Measurements from ENCODE around the gene ROR1. TPM values are rescaled to one million over a fixed set of nuclear protein-coding genes. Genes with fewer than 3 reads are reported as not detected.
A peak's percentile ranks its signal among the peaks of the same experiment; 100 is the strongest.

ROR1 gene
- total RNA-seq, 1 donor from 2014 or later = 131 TPM

DNA sequence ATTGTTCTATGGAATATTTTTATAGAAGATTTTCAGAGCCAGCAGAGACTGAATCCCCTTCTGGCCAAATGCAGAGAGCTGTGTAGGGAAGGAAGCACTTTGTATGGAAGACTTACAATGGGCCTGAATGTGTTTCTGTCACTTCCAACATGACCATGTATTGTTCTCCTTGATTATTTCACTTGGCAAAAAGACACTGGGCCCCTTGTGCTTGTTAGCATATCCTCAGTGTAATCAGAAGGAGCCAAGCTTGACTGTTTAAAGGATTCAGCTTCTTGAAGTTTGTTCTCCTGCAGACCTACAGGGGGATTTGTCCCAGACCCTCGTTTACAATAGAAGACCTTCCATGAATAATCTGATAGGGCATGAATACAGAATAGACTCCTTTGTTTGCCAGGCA lies 381.5 kb downstream of the ROR1 start:
- no peaks in the 10 kb centered on the region for H3K9me3 Mint-ChIP-seq (ENCODE audit: low read depth)
- TF ChIP-seq, protein P1, sequence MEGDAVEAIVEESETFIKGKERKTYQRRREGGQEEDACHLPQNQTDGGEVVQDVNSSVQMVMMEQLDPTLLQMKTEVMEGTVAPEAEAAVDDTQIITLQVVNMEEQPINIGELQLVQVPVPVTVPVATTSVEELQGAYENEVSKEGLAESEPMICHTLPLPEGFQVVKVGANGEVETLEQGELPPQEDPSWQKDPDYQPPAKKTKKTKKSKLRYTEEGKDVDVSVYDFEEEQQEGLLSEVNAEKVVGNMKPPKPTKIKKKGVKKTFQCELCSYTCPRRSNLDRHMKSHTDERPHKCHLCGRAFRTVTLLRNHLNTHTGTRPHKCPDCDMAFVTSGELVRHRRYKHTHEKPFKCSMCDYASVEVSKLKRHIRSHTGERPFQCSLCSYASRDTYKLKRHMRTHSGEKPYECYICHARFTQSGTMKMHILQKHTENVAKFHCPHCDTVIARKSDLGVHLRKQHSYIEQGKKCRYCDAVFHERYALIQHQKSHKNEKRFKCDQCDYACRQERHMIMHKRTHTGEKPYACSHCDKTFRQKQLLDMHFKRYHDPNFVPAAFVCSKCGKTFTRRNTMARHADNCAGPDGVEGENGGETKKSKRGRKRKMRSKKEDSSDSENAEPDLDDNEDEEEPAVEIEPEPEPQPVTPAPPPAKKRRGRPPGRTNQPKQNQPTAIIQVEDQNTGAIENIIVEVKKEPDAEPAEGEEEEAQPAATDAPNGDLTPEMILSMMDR (IDR thresholded peaks at IDR 0.05) = no peak
- peaks cover 8% of the 10 kb centered on the region for H3K4me1 Mint-ChIP-seq (ENCODE audit: low read depth)
- no peak for DNase-seq (ENCODE audit: low spot score)
- no peak overlapping the region for H3K27ac Mint-ChIP-seq (ENCODE audit: unreplicated experiment)
- peaks cover 31% of the 10 kb centered on the region for H3K36me3 Mint-ChIP-seq (ENCODE audit: low read depth)
- no peak overlapping the region for H3K4me3 Mint-ChIP-seq (ENCODE audit: unreplicated experiment)
- no peaks in the 10 kb centered on the region for H3K27me3 Mint-ChIP-seq (ENCODE audit: low read depth)

GRCh38 chr1:64161357-64161941 lies 387.6 kb downstream of the ROR1 start:
- Mint-ChIP-seq H3K27ac (ENCODE audit: unreplicated experiment) (peak overlapping the region; percentile 86), H3K27me3 (ENCODE audit: low read depth) (no peaks in the 10 kb centered on the region), H3K36me3 (ENCODE audit: low read depth) (peaks cover 26% of the 10 kb centered on the region), H3K9me3 (ENCODE audit: low read depth) (no peaks in the 10 kb centered on the region), H3K4me1 (ENCODE audit: low read depth) (peaks cover 63% of the 10 kb centered on the region), H3K4me3 (ENCODE audit: unreplicated experiment) (no peak overlapping the region)
- TF ChIP-seq, protein P1 (IDR thresholded peaks at IDR 0.05) = no peak
- no peak for DNase-seq (ENCODE audit: low spot score)

DNA sequence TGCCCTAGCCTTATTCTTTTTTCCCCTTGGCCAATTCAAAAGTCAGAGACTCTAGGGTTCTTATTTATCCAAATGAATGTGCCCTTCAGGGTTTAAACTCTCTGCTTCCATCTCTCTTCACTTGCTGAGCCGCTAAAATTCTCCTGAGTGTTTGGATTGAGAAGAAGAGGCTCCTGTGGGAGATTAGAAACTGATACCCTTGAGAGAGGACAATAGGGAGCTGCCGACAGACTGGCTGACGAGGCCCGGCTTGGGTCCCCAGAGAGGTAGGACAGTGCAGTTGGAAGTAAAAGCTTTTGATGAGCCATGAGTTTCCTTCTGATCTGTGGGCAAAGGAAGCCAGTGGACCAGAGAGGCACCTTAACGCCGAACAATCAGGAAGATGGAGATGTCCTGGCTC lies 388.3 kb downstream of the ROR1 start:
- DNase-seq (ENCODE audit: low spot score) = no peak
- TF ChIP-seq, protein P1 (IDR thresholded peaks at IDR 0.05) = no peak
- H3K9me3 Mint-ChIP-seq (ENCODE audit: low read depth) = no peaks in the 10 kb centered on the region
- peaks cover 66% of the 10 kb centered on the region for H3K4me1 Mint-ChIP-seq (ENCODE audit: low read depth)
- H3K36me3 Mint-ChIP-seq (ENCODE audit: low read depth) = peaks cover 27% of the 10 kb centered on the region
- peak overlapping the region; percentile 86 for H3K27ac Mint-ChIP-seq (ENCODE audit: unreplicated experiment)
- H3K27me3 Mint-ChIP-seq (ENCODE audit: low read depth) = no peaks in the 10 kb centered on the region
- H3K4me3 Mint-ChIP-seq (ENCODE audit: unreplicated experiment) = no peak overlapping the region

DNA sequence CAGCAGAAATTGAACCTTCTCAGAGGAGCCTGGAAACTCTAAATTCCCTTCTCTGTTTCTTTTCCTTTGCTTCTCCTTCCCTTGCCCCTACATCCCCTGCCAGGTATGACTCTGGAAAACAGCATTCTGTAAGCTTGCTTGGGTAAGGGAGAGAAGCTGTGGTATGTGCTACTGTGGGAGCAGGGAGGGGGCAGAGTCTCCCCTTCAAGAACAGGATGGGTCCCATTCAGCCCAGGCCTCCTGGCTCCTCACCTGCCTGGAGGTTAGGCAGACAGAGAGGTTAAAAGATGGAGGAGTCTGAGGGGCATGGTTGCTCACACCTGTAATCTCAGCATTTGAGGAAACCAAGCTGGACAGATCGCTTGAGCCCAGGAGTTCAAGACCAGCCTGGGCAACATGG lies 389.0 kb downstream of the ROR1 start:
- H3K4me1 Mint-ChIP-seq (ENCODE audit: low read depth) = peaks cover 66% of the 10 kb centered on the region
- H3K4me3 Mint-ChIP-seq (ENCODE audit: unreplicated experiment) = no peak overlapping the region
- DNase-seq (ENCODE audit: low spot score) = no peak
- TF ChIP-seq, protein P1 (IDR thresholded peaks at IDR 0.05) = no peak
- H3K27me3 Mint-ChIP-seq (ENCODE audit: low read depth) = no peaks in the 10 kb centered on the region
- no peak overlapping the region for H3K27ac Mint-ChIP-seq (ENCODE audit: unreplicated experiment)
- H3K36me3 Mint-ChIP-seq (ENCODE audit: low read depth) = peaks cover 30% of the 10 kb centered on the region
- no peaks in the 10 kb centered on the region for H3K9me3 Mint-ChIP-seq (ENCODE audit: low read depth)

GRCh38 chr1:64163431-64163830 lies 389.6 kb downstream of the ROR1 start:
- Mint-ChIP-seq H3K9me3 (ENCODE audit: low read depth) (no peaks in the 10 kb centered on the region), H3K27me3 (ENCODE audit: low read depth) (no peaks in the 10 kb centered on the region), H3K4me3 (ENCODE audit: unreplicated experiment) (no peak overlapping the region), H3K36me3 (ENCODE audit: low read depth) (peaks cover 35% of the 10 kb centered on the region), H3K4me1 (ENCODE audit: low read depth) (peaks cover 67% of the 10 kb centered on the region), H3K27ac (ENCODE audit: unreplicated experiment) (peak overlapping the region; percentile 88)
- TF ChIP-seq, protein P1 (IDR thresholded peaks at IDR 0.05) = no peak
- no peak for DNase-seq (ENCODE audit: low spot score)
